ENCODE measurements around the gene STX5.
A peak's percentile ranks its signal among the peaks of the same experiment; 100 is the strongest.

STX5 gene

DNA sequence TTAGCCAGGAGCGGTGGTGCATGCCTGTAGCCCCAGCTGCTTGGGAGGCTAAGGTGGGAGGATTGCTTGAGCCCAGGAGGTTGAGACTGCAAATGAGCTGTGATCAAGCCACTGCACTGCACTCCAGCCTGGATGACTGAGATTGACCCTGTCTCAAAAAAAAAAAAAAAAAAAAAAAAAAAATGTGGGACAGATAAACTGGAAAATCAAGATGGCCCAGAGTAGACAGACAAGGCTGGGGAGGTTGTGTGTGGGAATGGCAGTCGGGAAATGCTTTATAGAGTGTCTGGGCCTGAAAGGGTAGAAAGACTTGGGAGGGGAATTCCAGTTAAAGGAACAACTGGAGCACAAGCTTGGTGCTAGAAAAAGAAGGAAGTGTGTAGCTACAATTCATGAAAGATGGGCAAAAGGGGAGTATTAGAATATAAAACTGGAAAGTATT, 25.7 kb upstream of the STX5 start:
- no peak overlapping the region for H3K4me2 ChIP-seq (ENCODE audit: low read length)
- H3K36me3 ChIP-seq (ENCODE audit: control insufficient read depth, insufficient read depth, low read length), result no peaks in the 10 kb centered on the region
- no peak overlapping the region for H3K9ac ChIP-seq
- no peaks in the 10 kb centered on the region for H3K9me3 ChIP-seq (ENCODE audit: control insufficient read depth, low read length)
- H3K27me3 ChIP-seq (ENCODE audit: control insufficient read depth, insufficient read depth, low read length), result no peaks in the 10 kb centered on the region
- H3K27ac ChIP-seq, result no peak overlapping the region
- TF ChIP-seq, protein P1, sequence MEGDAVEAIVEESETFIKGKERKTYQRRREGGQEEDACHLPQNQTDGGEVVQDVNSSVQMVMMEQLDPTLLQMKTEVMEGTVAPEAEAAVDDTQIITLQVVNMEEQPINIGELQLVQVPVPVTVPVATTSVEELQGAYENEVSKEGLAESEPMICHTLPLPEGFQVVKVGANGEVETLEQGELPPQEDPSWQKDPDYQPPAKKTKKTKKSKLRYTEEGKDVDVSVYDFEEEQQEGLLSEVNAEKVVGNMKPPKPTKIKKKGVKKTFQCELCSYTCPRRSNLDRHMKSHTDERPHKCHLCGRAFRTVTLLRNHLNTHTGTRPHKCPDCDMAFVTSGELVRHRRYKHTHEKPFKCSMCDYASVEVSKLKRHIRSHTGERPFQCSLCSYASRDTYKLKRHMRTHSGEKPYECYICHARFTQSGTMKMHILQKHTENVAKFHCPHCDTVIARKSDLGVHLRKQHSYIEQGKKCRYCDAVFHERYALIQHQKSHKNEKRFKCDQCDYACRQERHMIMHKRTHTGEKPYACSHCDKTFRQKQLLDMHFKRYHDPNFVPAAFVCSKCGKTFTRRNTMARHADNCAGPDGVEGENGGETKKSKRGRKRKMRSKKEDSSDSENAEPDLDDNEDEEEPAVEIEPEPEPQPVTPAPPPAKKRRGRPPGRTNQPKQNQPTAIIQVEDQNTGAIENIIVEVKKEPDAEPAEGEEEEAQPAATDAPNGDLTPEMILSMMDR (IDR thresholded peaks at IDR 0.05), result no peak
- no peaks in the 10 kb centered on the region for H3K4me1 ChIP-seq
- H3K4me3 ChIP-seq (ENCODE audit: low read depth, low read length), result no peak overlapping the region
- H3K79me2 ChIP-seq, result peaks cover 4% of the 10 kb centered on the region
- no peak overlapping the region for H2AFZ ChIP-seq

DNA sequence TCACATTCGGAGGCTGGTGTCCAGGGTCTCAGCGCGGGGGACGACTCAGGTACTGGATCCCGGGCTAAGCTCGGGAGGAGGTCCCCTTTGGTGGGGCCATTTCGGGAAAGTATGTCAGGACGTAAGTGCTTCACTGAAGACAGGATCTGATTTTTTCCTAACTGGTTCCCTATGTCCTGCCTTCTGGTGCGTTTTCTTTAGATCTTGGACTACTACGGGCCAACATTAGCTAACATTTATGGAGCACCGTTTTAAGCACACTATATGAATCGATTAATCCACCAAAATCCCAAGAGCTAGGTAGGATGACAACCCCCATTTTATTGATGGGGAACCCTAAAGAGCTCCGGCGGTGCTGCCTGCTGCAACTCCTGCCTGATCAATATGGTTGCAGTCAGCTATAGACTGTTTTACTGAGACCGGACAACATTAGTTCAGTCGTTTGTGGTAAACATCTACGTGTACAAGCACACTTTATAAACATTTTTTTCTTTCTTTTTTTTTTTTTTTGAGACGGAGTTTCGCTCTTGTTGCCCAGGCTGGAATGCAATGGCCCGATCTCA, 24.6 kb upstream of the STX5 start:
- no peaks in the 10 kb centered on the region for H3K9me3 ChIP-seq (ENCODE audit: control insufficient read depth, low read length)
- no peak overlapping the region for H3K9ac ChIP-seq
- peak overlapping the region; percentile 94 for H3K4me2 ChIP-seq (ENCODE audit: low read length)
- peaks cover 4% of the 10 kb centered on the region for H3K79me2 ChIP-seq
- H3K27me3 ChIP-seq (ENCODE audit: control insufficient read depth, insufficient read depth, low read length), result no peaks in the 10 kb centered on the region
- H3K4me1 ChIP-seq, result no peaks in the 10 kb centered on the region
- peak overlapping the region; percentile 95 for H2AFZ ChIP-seq
- no peak overlapping the region for H3K27ac ChIP-seq
- H3K4me3 ChIP-seq (ENCODE audit: low read depth, low read length), result peak overlapping the region; percentile 97
- H3K36me3 ChIP-seq (ENCODE audit: control insufficient read depth, insufficient read depth, low read length), result no peaks in the 10 kb centered on the region
- TF ChIP-seq, protein P1 (IDR thresholded peaks at IDR 0.05), result no peak

DNA sequence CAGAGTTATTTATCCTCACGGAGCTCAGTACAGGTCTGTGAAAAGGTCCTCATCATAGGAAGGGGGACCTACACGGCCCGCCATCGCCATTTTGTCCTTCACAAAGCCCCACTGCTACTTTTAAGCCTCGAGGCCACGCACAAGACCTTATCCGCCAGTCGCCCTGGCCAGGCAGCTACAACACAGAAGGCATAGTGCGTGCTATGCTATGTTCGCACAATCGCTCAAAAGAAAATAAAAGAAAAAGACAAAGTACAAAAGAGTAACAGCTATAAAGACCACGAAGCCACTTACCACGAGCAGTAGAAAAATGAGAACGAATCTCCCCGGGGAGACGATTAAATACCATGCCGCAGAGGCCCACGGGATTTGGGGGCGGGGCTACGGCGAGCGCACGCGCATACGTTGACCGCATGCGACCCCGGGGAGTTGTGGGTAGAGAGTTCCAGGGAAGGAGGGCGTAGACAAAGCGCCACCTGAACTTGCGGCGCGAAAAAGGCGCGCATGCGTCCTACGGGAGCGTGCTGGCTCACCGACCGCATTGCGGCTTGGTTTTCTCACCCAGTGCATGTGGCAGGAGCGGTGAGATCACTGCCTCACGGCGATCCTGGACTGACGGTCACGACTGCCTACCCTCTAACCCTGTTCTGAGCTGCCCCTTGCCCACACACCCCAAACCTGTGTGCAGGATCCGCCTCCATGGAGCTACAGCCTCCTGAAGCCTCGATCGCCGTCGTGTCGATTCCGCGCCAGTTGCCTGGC, 23.9 kb upstream of the STX5 start:
- Histone ChIP-seq H3K36me3 (ENCODE audit: control insufficient read depth, insufficient read depth, low read length) (no peaks in the 10 kb centered on the region), H3K9ac (no peak overlapping the region), H3K4me3 (ENCODE audit: low read depth, low read length) (peak overlapping the region; percentile 97), H2AFZ (peak overlapping the region; percentile 95), H3K9me3 (ENCODE audit: control insufficient read depth, low read length) (no peaks in the 10 kb centered on the region), H3K27ac (peak overlapping the region; percentile 61), H3K27me3 (ENCODE audit: control insufficient read depth, insufficient read depth, low read length) (no peaks in the 10 kb centered on the region), H3K4me1 (no peaks in the 10 kb centered on the region), H3K79me2 (peaks cover 4% of the 10 kb centered on the region), H3K4me2 (ENCODE audit: low read length) (peak overlapping the region; percentile 94)
- TF ChIP-seq, protein P1 (IDR thresholded peaks at IDR 0.05), result no peak

DNA sequence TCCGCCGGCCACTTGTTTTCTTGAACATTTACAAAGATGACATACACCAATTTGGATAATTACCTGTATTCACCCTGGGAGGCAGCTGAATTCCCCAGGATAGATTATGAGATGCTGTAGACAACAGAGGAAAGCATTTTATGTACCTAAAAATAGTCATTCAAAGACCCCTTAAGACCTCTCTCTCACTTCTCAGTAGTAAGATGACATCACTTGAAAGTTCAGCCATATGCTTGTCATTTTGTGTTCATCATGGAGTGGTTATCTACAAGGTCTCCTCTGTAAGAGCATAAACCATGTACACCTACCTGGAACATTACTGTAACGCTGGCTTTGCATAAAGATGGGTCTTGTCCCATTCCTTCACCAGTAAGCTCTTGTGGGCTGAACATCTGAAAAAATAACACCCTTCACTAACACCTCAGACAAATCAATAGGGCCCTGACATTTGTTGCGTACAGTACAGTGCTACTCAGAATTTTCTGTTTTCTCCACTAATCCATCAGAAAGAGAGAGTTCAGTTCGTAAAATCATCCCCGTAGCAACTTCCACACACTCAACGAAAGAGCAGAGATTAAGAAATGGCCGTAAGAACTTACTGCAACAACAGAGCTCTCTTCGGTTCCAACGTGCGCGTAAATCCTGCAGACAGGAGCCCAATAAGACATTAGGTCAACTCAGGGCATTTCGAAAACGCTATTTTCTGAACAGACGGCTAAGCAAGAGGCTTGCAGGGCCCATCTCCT, 23.1 kb upstream of the STX5 start:
- H3K4me1 ChIP-seq, result no peaks in the 10 kb centered on the region
- peak overlapping the region; percentile 59 for H2AFZ ChIP-seq
- H3K36me3 ChIP-seq (ENCODE audit: control insufficient read depth, insufficient read depth, low read length), result no peaks in the 10 kb centered on the region
- peak overlapping the region; percentile 61 for H3K27ac ChIP-seq
- H3K27me3 ChIP-seq (ENCODE audit: control insufficient read depth, insufficient read depth, low read length), result no peaks in the 10 kb centered on the region
- peaks cover 4% of the 10 kb centered on the region for H3K79me2 ChIP-seq
- H3K4me2 ChIP-seq (ENCODE audit: low read length), result peak overlapping the region; percentile 94
- H3K9me3 ChIP-seq (ENCODE audit: control insufficient read depth, low read length), result no peaks in the 10 kb centered on the region
- H3K4me3 ChIP-seq (ENCODE audit: low read depth, low read length), result peak overlapping the region; percentile 97
- TF ChIP-seq, protein P1 (IDR thresholded peaks at IDR 0.05), result no peak
- H3K9ac ChIP-seq, result no peak overlapping the region
